Retinal pigment epithelial cell (primary cell): Measurements from ENCODE around the gene LAMP1.

Experiments
- DNase-seq: peaks from one replicate; pipeline ENCODE4 v3.0.0-alpha.2; 2010; ENCODE audit warnings: low read depth
- H3K4me3 ChIP-seq: 2 replicates; pipeline ENCODE4 v1.5.1; 2011; ENCODE audit warnings: mild to moderate bottlenecking, low read length, control low read depth, moderate library complexity
- CTCF ChIP-seq: conservative IDR thresholded peaks from 2 replicates; pipeline ENCODE4 v1.5.1; 2011; ENCODE audit warnings: low read depth, low read length, control low read depth, inconsistent platforms

LAMP1 gene

GRCh38 chr13:113320226-113320875 lies 23.3 kb downstream of the LAMP1 start:
- no peak for TF ChIP-seq CTCF
- no peak for DNase-seq
- no peak overlapping the region for H3K4me3 ChIP-seq

GRCh38 chr13:113321546-113321945 lies 24.5 kb downstream of the LAMP1 start:
- no peak overlapping the region for H3K4me3 ChIP-seq
- DNase-seq: no peak
- TF ChIP-seq CTCF: no peak

GRCh38 chr13:113322043-113322461 lies 25.0 kb downstream of the LAMP1 start:
- no peak for DNase-seq
- no peak overlapping the region for H3K4me3 ChIP-seq
- no peak for TF ChIP-seq CTCF

GRCh38 chr13:113322890-113323651 lies 26.0 kb downstream of the LAMP1 start:
- no peak for DNase-seq
- no peak for TF ChIP-seq CTCF
- H3K4me3 ChIP-seq: no peak overlapping the region

- no peak for DNase-seq
- no peak overlapping the region for H3K4me3 ChIP-seq
- no peak for TF ChIP-seq CTCF
Measured at GRCh38 chr13:113323869-113324268, 26.8 kb downstream of the LAMP1 start.

- no peak for TF ChIP-seq CTCF
- no peak overlapping the region for H3K4me3 ChIP-seq
- no peak for DNase-seq
Measured at GRCh38 chr13:113324398-113324797, 27.4 kb downstream of the LAMP1 start.

GRCh38 chr13:113325779-113326178 lies 28.7 kb downstream of the LAMP1 start:
- no peak for TF ChIP-seq CTCF
- H3K4me3 ChIP-seq: no peak overlapping the region
- DNase-seq: no peak
